Cerebellar cortex (tissue), 1 donor: ENCODE data around the gene NCR3LG1.
A peak's percentile ranks its signal among the peaks of the same experiment; 100 is the strongest.

ENCODE experiments used
- DNase-seq: peaks from one replicate; pipeline ENCODE4 v3.0.0-alpha.2; 2015; ENCODE audit warnings: low spot score

NCR3LG1 gene

DNA sequence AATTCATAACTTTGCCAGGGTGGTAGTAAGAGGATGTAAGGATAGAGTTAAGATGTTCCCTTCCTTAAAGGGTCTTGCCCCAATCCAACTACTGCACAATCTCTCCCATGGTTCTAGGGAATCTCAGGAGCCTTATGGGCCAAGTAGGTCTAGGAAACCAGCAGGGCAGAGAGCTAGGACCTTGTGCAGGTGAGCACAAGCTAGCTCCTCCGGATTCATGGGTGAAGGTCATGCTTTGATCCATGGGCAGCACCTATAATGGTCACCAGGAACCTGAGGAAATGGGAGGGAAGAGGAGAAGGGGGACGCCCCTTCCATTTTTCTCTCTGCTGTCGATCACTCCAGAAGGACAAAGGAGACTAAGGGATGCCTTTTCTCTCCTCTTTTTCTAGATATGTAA is 20.0 kb downstream of the NCR3LG1 start:
- DNase-seq: no peak

- no peak for DNase-seq
These were observed 23.9 kb downstream of the NCR3LG1 start for GRCh38 chr11:17375547-17375946.

GRCh38 chr11:17376493-17376892 is 24.9 kb downstream of the NCR3LG1 start:
- DNase-seq: no peak

GRCh38 chr11:17378655-17379054 is 27.1 kb downstream of the NCR3LG1 start:
- no peak for DNase-seq

DNA sequence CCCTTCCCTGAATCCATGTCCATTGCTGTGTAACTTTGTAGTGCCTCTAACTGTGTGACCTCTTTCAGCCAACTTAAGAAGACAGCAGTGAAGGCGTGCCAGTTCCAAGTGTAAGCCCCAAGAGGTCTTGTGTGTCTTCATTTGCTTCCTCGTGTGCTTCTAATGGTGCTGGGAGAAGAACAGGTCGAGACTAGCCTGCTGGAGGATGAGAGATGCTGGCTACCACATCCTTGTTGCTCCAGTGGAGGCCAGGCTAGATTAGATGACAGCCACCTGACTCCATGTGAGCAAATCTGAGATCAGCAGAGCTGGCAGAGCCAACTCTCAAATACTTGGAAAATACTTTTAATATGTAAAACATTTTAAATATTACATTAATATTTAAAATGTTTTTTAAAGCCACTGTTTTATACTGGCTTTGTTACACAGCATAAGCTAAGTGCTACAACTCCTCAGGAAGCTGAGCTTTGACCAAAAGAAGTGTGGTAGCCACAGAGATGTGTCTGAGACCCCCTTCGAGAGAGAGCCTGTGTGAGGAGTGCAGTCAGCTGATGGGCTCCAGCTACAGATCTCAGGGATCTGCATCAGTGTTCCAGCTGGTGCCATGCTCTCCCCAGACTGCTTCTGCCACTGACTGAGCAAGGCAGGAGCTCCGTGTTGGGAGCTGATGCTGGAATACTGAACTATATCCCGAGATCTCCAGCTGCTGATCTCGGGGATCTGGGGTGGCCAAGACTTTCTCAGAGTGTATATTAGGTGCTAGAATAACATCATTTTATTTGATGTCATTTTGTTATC is 28.0 kb downstream of the NCR3LG1 start:
- no peak for DNase-seq

DNA sequence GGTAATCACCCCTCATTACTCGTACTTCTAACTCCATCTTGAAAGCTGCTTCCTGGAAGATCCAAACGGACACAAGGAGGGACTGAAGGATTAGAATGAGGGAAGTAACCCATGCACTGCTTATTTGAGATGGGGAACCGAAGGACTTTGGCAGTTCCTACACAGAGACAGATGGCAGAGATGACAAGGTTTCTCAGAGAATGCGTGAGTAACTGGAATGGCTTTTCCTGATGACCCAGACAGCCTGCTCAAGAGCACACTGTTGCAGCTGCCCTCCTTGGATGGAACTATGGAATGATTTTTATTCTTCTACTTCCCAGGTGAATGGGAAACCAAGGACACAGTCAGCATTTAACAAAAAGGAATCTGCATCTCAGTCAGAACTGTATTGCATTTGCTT is 29.6 kb downstream of the NCR3LG1 start:
- DNase-seq: peak; percentile 84

GRCh38 chr11:17382046-17382728 is 30.6 kb downstream of the NCR3LG1 start:
- no peak for DNase-seq

DNA sequence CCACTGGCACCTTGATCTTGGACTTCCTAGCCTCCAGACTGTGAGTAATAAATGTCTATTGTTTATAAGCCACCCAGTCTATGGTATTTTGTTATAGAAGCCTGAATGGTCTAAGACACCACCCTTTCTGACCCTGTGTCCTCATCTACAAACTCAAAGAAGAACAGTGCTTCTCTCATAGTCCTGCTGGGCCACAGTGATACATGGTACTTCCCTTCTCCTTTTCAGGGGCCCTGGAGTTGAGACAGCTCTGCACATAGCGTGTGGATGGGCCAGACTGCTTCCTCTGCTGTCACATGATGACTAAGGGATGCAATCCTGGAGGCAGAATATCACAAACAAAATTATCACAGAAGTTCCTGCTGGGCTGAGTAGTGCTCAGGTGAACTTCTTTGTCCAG is 31.9 kb downstream of the NCR3LG1 start:
- no peak for DNase-seq

GRCh38 chr11:17384002-17384511 is 32.5 kb downstream of the NCR3LG1 start:
- DNase-seq: peak; percentile 96

DNA sequence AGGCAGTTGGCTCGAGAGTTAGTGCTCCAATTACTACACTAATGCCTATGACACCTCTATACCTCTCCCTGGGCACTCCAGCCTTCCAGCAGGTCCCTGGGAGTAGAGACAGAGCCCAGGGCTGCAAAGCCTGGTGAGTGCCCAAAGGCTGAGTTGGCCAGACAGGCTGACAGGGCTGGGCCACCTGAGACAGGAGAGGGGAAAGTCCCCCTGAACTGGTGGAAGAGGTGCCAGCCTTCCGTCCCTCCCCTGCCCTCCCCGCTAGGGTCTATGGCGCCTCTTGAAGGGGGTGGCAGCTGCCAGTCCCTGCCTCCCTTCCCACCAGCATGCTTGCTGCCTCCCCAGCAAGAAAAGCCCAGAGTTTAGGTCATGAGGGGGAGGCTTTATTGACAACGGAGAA is 33.9 kb downstream of the NCR3LG1 start:
- no peak for DNase-seq

DNA sequence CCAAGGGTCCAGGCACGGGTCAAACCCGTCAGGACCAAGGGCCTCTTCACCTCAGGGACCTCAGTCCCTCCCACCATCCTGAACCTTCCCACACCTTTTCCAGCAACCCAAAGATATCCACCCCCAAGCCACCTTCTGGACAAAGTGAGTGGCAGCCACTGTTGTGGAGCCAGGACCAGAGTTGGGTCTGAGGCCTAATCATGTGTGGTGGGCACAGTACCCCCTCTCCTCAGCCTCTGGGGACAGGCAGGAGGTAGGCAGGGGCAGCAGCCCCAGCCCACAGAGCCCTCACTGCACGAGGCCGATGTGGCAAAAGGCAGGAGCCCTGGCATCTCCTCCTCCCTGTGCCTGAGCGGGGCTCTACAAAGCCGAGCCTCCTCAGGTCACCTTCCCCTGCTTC is 34.3 kb downstream of the NCR3LG1 start:
- DNase-seq: peak; percentile 24

- peak; percentile 98 for DNase-seq
These were observed 34.9 kb downstream of the NCR3LG1 start for GRCh38 chr11:17386331-17387084.

- DNase-seq: no peak
These were observed 35.7 kb downstream of the NCR3LG1 start for GRCh38 chr11:17387254-17387653.

DNA sequence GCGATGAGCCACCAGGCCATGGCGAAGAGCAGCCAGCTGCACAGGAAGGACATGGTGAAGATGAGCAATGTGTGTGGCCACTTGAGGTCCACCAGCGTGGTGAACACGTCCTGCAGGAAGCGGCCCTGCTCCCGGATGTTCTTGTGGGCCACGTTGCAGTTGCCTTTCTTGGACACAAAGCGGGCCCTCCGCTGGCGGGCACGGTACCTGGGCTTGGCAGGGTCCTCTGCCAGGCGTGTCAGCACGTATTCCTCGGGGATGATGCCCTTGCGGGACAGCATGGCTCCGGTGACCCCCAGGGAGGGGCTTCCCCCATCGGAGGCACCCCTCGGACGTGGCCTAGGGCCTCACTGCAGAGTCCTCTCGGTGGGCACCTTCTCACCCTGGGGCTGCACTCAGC is 36.2 kb downstream of the NCR3LG1 start:
- no peak for DNase-seq

DNA sequence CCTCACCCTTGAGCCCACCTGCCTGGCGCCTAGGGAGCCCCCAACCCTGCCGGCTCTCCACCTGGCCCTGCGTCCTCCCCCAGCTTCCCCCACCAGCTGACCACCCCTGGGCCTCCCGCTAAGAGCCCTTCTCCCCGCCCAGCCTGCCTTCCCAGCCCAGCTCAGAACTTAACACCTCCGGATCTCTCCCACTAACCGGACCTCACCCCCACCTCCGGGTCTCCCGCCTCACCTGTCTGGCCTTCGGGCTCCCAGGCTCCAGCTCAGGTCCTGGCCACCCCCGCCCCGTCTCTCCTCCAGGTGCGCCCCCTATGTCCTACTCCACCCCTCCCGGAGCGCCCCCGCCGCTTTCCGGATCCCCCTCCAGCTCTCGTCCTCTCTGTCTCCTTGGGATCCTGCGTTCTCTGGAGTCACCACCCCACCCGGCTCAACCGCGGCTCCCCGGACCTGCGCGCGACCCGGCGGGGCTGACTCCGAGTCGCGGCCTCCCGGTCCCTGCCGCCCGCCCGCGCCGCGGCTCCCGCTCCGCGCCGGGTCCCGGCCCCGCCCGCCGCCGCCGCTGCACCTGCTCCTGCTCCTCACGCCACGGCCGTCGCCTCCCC is 37.1 kb downstream of the NCR3LG1 start, which contains the start of gene KCNJ11:
Gene KCNJ11, minus strand, starts transcription at position 51 of the 602 bp plus-strand sequence. CDS start 568 bp downstream, outside the sequence.
- peak; percentile 26 for DNase-seq

DNA sequence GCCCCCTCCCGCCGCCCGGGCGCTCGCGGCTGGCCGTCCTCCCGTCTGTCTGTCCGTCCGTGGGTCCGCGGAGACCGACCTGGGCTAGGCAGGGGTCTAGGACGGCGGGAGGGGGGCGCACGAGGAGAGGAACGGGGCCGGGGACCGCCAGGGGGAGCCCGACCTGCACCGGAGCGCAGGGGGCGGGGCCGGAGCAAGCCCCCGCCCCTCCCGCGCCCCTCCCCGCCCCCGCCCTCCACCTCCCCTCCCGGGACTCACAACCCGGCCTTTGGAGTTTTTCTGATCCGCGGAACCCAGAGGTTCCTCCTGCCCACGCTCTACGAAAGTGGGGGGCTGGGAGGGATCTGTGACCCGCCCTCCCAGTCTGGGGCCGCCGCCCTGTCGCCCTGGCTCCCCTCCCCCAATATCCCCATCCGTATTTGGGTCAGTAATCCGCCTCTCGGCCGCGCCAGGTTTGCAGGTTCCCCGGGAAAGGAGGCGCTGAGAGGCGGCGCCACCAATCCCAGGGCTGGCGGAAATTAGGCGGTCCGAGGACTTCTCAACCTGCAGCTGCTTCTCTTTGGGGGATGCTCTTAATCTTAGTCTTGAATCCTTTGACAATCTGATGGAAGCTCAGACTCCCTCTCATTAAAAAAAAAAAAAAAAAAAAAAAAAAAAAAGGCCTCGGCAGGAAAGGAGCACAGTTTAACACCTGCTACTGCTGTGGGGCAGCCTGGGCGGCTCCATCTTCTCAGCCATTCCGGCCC is 37.8 kb downstream of the NCR3LG1 start:
- DNase-seq: peak; percentile 90

DNA sequence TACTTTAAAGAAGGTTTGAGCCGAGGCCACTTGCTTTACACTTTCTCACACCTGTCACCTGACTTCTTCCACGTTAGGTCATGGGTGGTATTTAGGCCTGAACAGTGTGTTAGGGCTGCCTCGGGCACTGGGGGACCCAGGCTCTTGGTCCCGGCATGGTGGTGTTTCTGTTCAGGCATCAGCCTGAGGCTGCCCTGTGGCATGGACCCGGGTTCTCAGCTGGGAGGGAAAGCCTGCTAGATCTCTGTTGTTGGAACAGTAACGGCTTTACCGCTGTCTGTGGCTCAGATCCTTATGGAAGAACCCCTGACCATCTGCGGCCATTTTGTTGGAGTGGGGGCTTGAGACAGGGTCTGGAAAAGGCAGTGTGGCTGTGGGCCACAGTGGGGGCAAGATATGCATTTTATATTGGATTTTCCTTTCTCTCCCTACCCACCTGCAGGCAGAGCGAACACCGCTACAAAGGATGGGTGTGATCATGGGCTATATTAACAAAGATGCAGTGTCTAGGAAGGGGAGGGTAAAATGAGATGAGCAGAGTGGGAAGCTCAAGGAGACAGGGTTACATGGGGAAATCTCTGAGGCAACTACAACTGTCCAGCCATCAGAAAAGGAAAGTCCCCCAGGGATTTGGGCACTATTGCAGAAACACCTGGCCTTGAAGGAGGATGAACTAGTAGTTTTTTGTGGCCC is 38.5 kb downstream of the NCR3LG1 start:
- no peak for DNase-seq

GRCh38 chr11:17391493-17392355 is 40.1 kb downstream of the NCR3LG1 start:
- no peak for DNase-seq

- DNase-seq: no peak
These were observed 41.3 kb downstream of the NCR3LG1 start for GRCh38 chr11:17392872-17393271.

GRCh38 chr11:17393472-17393871 is 41.9 kb downstream of the NCR3LG1 start:
- DNase-seq: no peak
